T-helper 9 cell (primary cell): ENCODE measurements around the gene OR51B5.
"Not testable (repeated sequence)": the region's sequence is repeated elsewhere in the genome, so short reads cannot be mapped to it uniquely, and the experiment has no call there.

Experiments
- DNase-seq: peaks from one replicate; pipeline ENCODE4 v3.0.0-alpha.2; 2020

The OR51B5 gene

GRCh38 chr11:5324197-5324596, 19.1 kb downstream of the OR51B5 start, which contains the start of gene OR51B2:
Gene OR51B2 (minus strand): TSS chr11:5324297. CDS start chr11:5324297, 0 bp downstream.
- no peak for DNase-seq

GRCh38 chr11:5317292-5317691, 26.0 kb downstream of the OR51B5 start:
- DNase-seq = no peak

- DNase-seq = not testable (repeated sequence)
Observed at GRCh38 chr11:5313326-5314023, 29.8 kb downstream of the OR51B5 start.

GRCh38 chr11:5310423-5310822, 32.9 kb downstream of the OR51B5 start:
- DNase-seq = no peak

GRCh38 chr11:5307256-5308019, 35.9 kb downstream of the OR51B5 start:
- DNase-seq = no peak

- no peak for DNase-seq
Observed at GRCh38 chr11:5304046-5304445, 39.3 kb downstream of the OR51B5 start.

- DNase-seq = no peak
Observed at GRCh38 chr11:5303626-5304025, 39.7 kb downstream of the OR51B5 start.

- no peak for DNase-seq
Observed at GRCh38 chr11:5301846-5302245, 41.5 kb downstream of the OR51B5 start, which contains the start of gene OR51B4. Gene OR51B4 (minus strand): TSS chr11:5301946. CDS start chr11:5301946, 0 bp downstream.

- no peak for DNase-seq
Observed at GRCh38 chr11:5300251-5300650, 43.1 kb downstream of the OR51B5 start.

- DNase-seq = no peak
Observed at GRCh38 chr11:5298451-5298850, 44.9 kb downstream of the OR51B5 start.

GRCh38 chr11:5297721-5298323, 45.5 kb downstream of the OR51B5 start:
- no peak for DNase-seq

- DNase-seq = not testable (repeated sequence)
Observed at GRCh38 chr11:5294342-5294995, 48.9 kb downstream of the OR51B5 start.

GRCh38 chr11:5293028-5293427, 50.3 kb downstream of the OR51B5 start:
- no peak for DNase-seq
